Esophagus (tissue), 2 donors: ENCODE measurements around the gene FAM53B. TPM values are rescaled to one million over a fixed set of nuclear protein-coding genes. Genes with fewer than 3 reads are reported as not detected.

Experiments used
- H3K27ac ChIP-seq, 2 donors: one replicate each; pipeline ENCODE4 v1.5.1; 2013; ENCODE audit warnings: low read depth in 2 of 2, mild to moderate bottlenecking in 2 of 2, inconsistent platforms in 1 of 2, low read length in 1 of 2, moderate library complexity in 1 of 2
- H3K27me3 ChIP-seq, 2 donors: one replicate each; pipeline ENCODE4 v1.6.1; 2013; ENCODE audit warnings: low read length in 2 of 2, control low read depth in 1 of 2, mild to moderate bottlenecking in 1 of 2; ENCODE audit not compliant: insufficient read depth in 2 of 2, control insufficient read depth in 1 of 2
- H3K36me3 ChIP-seq, 2 donors: one replicate each; pipeline ENCODE4 v1.6.1; 2013; ENCODE audit warnings: low read length in 1 of 2; ENCODE audit not compliant: control insufficient read depth in 2 of 2, insufficient read depth in 2 of 2
- H3K4me1 ChIP-seq, 2 donors: one replicate each; pipeline ENCODE4 v1.6.1; 2013; ENCODE audit warnings: low read length in 1 of 2; ENCODE audit not compliant: control insufficient read depth in 2 of 2, insufficient read depth in 2 of 2
- H3K4me3 ChIP-seq, 2 donors: one replicate each; pipeline ENCODE4 v1.5.1; 2013; ENCODE audit warnings: low read length in 2 of 2, mild to moderate bottlenecking in 2 of 2, low read depth in 1 of 2, moderate library complexity in 1 of 2
- H3K9me3 ChIP-seq, 2 donors: one replicate each; pipeline ENCODE4 v1.6.1; 2013; ENCODE audit warnings: mild to moderate bottlenecking in 2 of 2, low read depth in 1 of 2, low read length in 1 of 2, moderate library complexity in 1 of 2; ENCODE audit not compliant: control insufficient read depth in 2 of 2, insufficient read depth in 1 of 2
- WGBS, 2 donors: extraction: QIAGEN DNeasy Blood & Tissue Kit; methylation state at CpG; one replicate each; pipeline ENCODE4 v1.1.7; 2013; 5-methylcytosine and 5-hydroxymethylcytosine counted together
- polyA plus RNA-seq, 2 donors: library from polyadenylated mRNA; stranded (reverse); fragments of 200-250 nt; gene quantifications; one replicate each; pipeline ENCODE4 v1.2.3, GENCODE V29; 2013
- donor health status: healthy with polysubstance abuse.
- donor health status: Bipolar disorder and iron deficiency.

The FAM53B gene
- polyA plus RNA-seq, 2 donors, result 9.0 to 16.8 TPM

- 79 to 88% methylated on average over 19 to 20 of the region's 20 CpGs for WGBS, 2 donors
- no peaks in the 10 kb centered on the region for H3K36me3 ChIP-seq
Observed at GRCh38 chr10:124576526-124577420, 167.4 kb downstream of the FAM53B start.

GRCh38 chr10:124575107-124576035 lies 168.8 kb downstream of the FAM53B start:
- WGBS, 2 donors, result 87% methylated on average over 22 of the region's 22 CpGs
- no peaks in the 10 kb centered on the region for H3K27me3 ChIP-seq
- no peaks in the 10 kb centered on the region for H3K36me3 ChIP-seq
- H3K9me3 ChIP-seq, result no peaks in the 10 kb centered on the region
- no peak overlapping the region for H3K4me3 ChIP-seq
- peaks cover 0 to 7% of the 10 kb centered on the region in 2 donors for H3K4me1 ChIP-seq
- H3K27ac ChIP-seq, result no peak overlapping the region

More at GRCh38 chr10:124576526-124577420, 167.4 kb downstream of the FAM53B start:
- Histone ChIP-seq H3K27ac (no peak overlapping the region), H3K27me3 (no peaks in the 10 kb centered on the region), H3K4me1 (peaks cover 0 to 7% of the 10 kb centered on the region in 2 donors), H3K4me3 (no peak overlapping the region), H3K9me3 (no peaks in the 10 kb centered on the region)

GRCh38 chr10:124574456-124575070 lies 169.6 kb downstream of the FAM53B start:
- Histone ChIP-seq H3K4me3 (no peak overlapping the region), H3K27ac (no peak overlapping the region), H3K27me3 (no peaks in the 10 kb centered on the region), H3K36me3 (no peaks in the 10 kb centered on the region), H3K9me3 (no peaks in the 10 kb centered on the region), H3K4me1 (peaks cover 0 to 7% of the 10 kb centered on the region in 2 donors)
- 90 to 92% methylated on average over 12 to 14 of the region's 14 CpGs for WGBS, 2 donors

GRCh38 chr10:124573726-124574455 lies 170.3 kb downstream of the FAM53B start:
- whole genome bisulfite sequencing, 2 donors, result 88 to 92% methylated on average over 31 of the region's 31 CpGs
- Histone ChIP-seq H3K27me3 (no peaks in the 10 kb centered on the region), H3K27ac (no peak overlapping the region)

GRCh38 chr10:124572751-124573150 lies 171.4 kb downstream of the FAM53B start:
- no peaks in the 10 kb centered on the region for H3K36me3 ChIP-seq
- 90 to 94% methylated on average over 11 of the region's 11 CpGs for WGBS, 2 donors
- no peak overlapping the region for H3K4me3 ChIP-seq
- H3K4me1 ChIP-seq, result no peaks in the 10 kb centered on the region
- H3K27me3 ChIP-seq, result no peaks in the 10 kb centered on the region
- H3K27ac ChIP-seq, result no peak overlapping the region
- H3K9me3 ChIP-seq, result no peaks in the 10 kb centered on the region

More at GRCh38 chr10:124573726-124574455, 170.3 kb downstream of the FAM53B start:
- peaks cover 0 to 7% of the 10 kb centered on the region in 2 donors for H3K4me1 ChIP-seq
- H3K4me3 ChIP-seq, result no peak overlapping the region
- no peaks in the 10 kb centered on the region for H3K9me3 ChIP-seq
- no peaks in the 10 kb centered on the region for H3K36me3 ChIP-seq

GRCh38 chr10:124570646-124571045 lies 173.5 kb downstream of the FAM53B start:
- H3K9me3 ChIP-seq, result no peaks in the 10 kb centered on the region
- no peak overlapping the region for H3K4me3 ChIP-seq
- no peak overlapping the region for H3K27ac ChIP-seq
- no peaks in the 10 kb centered on the region for H3K36me3 ChIP-seq
- no peaks in the 10 kb centered on the region for H3K27me3 ChIP-seq
- 87% methylated on average over 9 of the region's 9 CpGs for WGBS, 2 donors
- H3K4me1 ChIP-seq, result no peaks in the 10 kb centered on the region

- no peaks in the 10 kb centered on the region for H3K4me1 ChIP-seq
- H3K36me3 ChIP-seq, result no peaks in the 10 kb centered on the region
- H3K27me3 ChIP-seq, result no peaks in the 10 kb centered on the region
- no peaks in the 10 kb centered on the region for H3K9me3 ChIP-seq
- H3K4me3 ChIP-seq, result no peak overlapping the region
- no peak overlapping the region for H3K27ac ChIP-seq
- WGBS, 2 donors, result 76 to 86% methylated on average over 11 of the region's 11 CpGs
Observed at GRCh38 chr10:124569623-124570470, 174.3 kb downstream of the FAM53B start.
